BLaER1 treated with 17β-estradiol and CSF1 and Interleukin-3, amounts not matched to agents 10 nM and 100 nM (cell line): ENCODE results near the gene NELL1.

Experiments
- H3K27ac ChIP-seq, 11 experiments: shearing (Covaris generic); formaldehyde crosslinking; 2 replicates each; pipeline ENCODE4 v1.8.1; 2022
- H3K27me3 ChIP-seq, 11 experiments: shearing (Covaris generic); formaldehyde crosslinking; 2 replicates each; pipeline ENCODE4 v1.8.1; 2022
- H3K36me3 ChIP-seq, 11 experiments: shearing (Covaris generic); formaldehyde crosslinking; 2 replicates each; pipeline ENCODE4 v1.8.1; 2022
- H3K4me1 ChIP-seq, 10 experiments: shearing (Covaris generic); formaldehyde crosslinking; 2 replicates each; pipeline ENCODE4 v1.8.1; 2022
- H3K4me2 ChIP-seq, 11 experiments: shearing (Covaris generic); formaldehyde crosslinking; 2 replicates each; pipeline ENCODE4 v1.8.1; 2022
- H3K4me3 ChIP-seq, 10 experiments: shearing (Covaris generic); formaldehyde crosslinking; 2 replicates each; pipeline ENCODE4 v1.8.1; 2022
- H3K9ac ChIP-seq, 11 experiments: shearing (Covaris generic); formaldehyde crosslinking; 2 replicates each; pipeline ENCODE4 v1.8.1; 2022
- H3K9me3 ChIP-seq, 11 experiments: shearing (Covaris generic); formaldehyde crosslinking; replicated peaks in 1 of 11; 2 replicates each; pipeline ENCODE4 v1.8.1; 2022
- H4K20me1 ChIP-seq, 11 experiments: shearing (Covaris generic); formaldehyde crosslinking; 2 replicates each; pipeline ENCODE4 v1.8.1; 2022
- Cebpa-rat ChIP-seq, 11 experiments: shearing (Covaris generic); IDR thresholded peaks; 2 replicates each; pipeline ENCODE4 v1.8.1; 2022

The NELL1 gene

DNA sequence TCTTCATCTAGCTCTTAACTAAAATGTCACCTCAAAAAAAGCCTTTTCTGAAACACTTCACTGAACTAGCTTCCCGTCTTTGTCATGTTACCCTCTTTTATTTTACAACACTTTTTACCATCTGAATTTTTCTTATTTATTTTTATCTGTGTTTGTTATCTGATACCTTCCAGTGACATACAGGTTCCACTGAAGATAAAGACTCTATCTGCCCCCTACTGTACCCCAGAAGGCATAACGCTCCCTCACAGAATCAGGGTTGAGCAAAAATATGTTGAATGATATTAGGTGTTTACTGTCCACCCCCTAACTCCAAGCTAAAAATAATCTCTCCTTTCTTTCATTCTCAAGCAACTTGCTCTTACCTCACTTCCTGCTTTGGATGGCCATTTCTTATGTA lies 654.2 kb downstream of the NELL1 start:
- Histone ChIP-seq H3K4me3 (no peak overlapping the region), H3K27ac (no peak overlapping the region), H3K27me3 (no peaks in the 10 kb centered on the region), H3K9ac (no peak overlapping the region), H3K4me2 (no peak overlapping the region), H3K9me3 (peaks cover 7 to 14% (median 11%) of the 10 kb centered on the region in 11 experiments; a peak in 21 of 22 replicates), H3K4me1 (no peaks in the 10 kb centered on the region), H4K20me1 (no peaks in the 10 kb centered on the region), H3K36me3 (no peaks in the 10 kb centered on the region)
- TF ChIP-seq Cebpa-rat (IDR thresholded peaks at IDR 0.05), result no peak

DNA sequence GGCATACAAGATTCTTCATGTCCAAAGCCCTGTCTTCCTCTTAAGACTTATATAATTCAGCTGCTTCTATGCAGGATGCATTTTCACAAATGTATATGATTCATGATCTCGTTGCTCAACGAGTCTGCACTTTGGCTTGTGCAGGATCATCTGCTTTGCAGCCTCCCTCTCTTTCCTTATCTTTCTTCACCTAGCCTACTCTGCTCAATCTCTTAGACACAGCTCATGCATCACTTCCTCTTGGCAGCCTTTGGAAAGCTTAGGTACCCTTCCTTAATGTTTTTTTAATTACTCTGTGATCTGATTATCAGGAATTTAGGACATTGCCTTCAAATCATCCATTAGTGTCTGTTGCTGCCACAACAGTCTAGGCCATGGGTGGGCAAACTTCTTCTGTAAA lies 673.8 kb downstream of the NELL1 start:
- Histone ChIP-seq H3K9me3 (no peaks in the 10 kb centered on the region), H3K9ac (no peak overlapping the region), H3K4me2 (peak overlapping the region in 7 of 11 experiments; percentile 0 to 34 (median 21); a peak in 10 of 22 replicates), H3K4me1 (peaks cover 0 to 12% (median 3%) of the 10 kb centered on the region in 10 experiments; a peak in 10 of 20 replicates), H3K27me3 (no peaks in the 10 kb centered on the region), H3K4me3 (no peak overlapping the region), H3K27ac (no peak overlapping the region), H3K36me3 (no peaks in the 10 kb centered on the region), H4K20me1 (no peaks in the 10 kb centered on the region)
- no peak for TF ChIP-seq Cebpa-rat (IDR thresholded peaks at IDR 0.05)

DNA sequence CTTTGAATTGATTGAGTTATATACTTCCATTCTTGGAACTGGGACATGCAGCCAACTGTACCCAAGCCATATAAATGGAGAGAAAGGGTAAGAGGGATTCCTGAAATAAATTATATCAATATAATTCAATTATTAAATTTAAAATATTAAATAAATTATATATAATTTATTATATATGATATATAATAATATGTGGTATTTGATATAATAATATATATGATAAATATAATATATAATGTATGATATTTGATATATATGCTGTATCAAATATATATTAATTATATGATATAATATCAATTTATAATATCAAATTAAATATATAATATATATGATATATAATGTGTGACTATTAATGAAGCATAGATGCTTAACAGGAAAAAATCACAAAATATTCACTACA lies 677.0 kb downstream of the NELL1 start:
- Histone ChIP-seq H4K20me1 (no peaks in the 10 kb centered on the region), H3K4me1 (peaks cover 0 to 12% (median 3%) of the 10 kb centered on the region in 10 experiments; a peak in 10 of 20 replicates), H3K9me3 (no peaks in the 10 kb centered on the region), H3K4me2 (no peak overlapping the region), H3K4me3 (no peak overlapping the region), H3K36me3 (no peaks in the 10 kb centered on the region), H3K27ac (no peak overlapping the region), H3K27me3 (no peaks in the 10 kb centered on the region), H3K9ac (no peak overlapping the region)
- TF ChIP-seq Cebpa-rat (IDR thresholded peaks at IDR 0.05), result no peak

DNA sequence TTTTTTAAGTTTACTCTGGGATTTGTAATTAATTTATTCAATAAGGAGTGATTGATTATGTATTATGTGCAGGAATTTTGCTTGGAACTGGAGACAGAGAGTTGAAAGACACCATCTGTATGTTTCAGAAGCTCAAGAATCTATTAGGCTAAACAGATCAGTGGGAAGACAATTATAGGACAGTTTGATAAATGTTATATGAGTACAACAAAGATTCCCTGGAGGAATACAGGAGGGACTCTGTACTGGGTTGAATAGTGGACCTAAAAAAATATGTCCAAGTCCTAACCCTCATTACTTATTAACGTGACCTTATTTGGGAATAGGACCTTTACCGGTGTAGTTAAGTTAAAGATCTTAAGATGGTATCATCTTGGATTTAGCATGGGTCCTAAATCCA lies 681.2 kb downstream of the NELL1 start:
- Histone ChIP-seq H3K9me3 (no peaks in the 10 kb centered on the region), H4K20me1 (no peaks in the 10 kb centered on the region), H3K36me3 (no peaks in the 10 kb centered on the region), H3K4me3 (no peak overlapping the region), H3K4me1 (no peaks in the 10 kb centered on the region), H3K27me3 (no peaks in the 10 kb centered on the region), H3K9ac (no peak overlapping the region), H3K4me2 (no peak overlapping the region), H3K27ac (no peak overlapping the region)
- TF ChIP-seq Cebpa-rat (IDR thresholded peaks at IDR 0.05), result no peak

DNA sequence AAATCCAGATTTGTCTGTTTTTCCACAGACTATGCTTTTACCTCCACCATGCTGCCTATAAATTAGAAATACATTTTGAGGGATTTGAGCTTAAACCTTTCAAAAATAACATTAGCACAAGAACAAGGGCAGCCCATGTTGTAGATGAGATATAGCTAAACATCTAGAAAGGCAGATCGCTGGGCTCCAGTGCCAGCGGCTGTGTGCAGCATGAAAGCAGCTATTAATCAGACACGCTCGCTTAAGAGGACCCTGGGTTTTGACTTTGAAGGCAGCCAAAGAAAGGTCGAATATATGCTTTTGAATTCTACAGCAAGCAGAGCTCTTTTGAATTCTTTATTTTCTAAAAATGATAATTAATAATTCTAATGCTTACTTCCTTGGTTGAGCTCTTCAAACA lies 684.0 kb downstream of the NELL1 start:
- no peaks in the 10 kb centered on the region for H3K9me3 ChIP-seq
- no peak overlapping the region for H3K4me3 ChIP-seq
- H3K27me3 ChIP-seq, result no peaks in the 10 kb centered on the region
- H3K4me1 ChIP-seq, result no peaks in the 10 kb centered on the region
- no peak overlapping the region for H3K27ac ChIP-seq
- TF ChIP-seq Cebpa-rat (IDR thresholded peaks at IDR 0.05), result no peak
- H3K9ac ChIP-seq, result no peak overlapping the region
- no peaks in the 10 kb centered on the region for H4K20me1 ChIP-seq
- no peaks in the 10 kb centered on the region for H3K36me3 ChIP-seq
- no peak overlapping the region for H3K4me2 ChIP-seq

DNA sequence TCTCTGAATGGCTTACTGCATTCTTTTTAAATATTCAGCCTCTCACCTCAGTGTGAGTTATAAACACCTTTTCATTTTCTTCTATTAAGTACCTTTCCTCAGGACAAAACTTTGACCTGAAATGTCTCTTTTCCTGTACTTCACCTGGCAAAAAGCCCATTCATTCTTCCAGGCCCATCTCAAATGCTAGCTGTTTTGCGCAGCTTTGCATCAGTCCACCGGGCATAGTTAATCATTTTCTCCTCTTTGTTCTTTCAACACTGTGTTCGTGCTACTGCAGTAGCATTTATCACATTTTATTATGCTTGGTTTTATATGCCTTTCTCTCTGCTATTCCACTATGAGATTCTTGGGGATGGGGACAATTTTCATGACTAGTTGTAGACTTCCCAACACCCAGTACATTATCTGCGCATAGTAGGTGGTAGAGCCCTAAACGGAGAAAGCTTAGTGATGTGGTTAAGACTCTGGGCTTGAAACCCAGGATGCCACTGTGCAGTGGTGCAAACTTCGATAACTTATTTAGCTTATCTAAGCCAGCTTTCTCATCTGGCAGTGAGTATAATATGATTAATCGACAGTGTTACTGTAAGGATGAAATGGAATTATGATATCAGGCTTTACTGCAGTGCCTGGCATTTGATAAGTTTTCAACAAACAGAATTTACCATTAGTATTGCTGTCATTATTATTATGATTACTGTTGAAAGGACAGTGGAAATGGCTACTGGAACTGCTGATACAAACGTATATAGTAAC lies 695.7 kb downstream of the NELL1 start:
- H3K9me3 ChIP-seq, result no peaks in the 10 kb centered on the region
- no peaks in the 10 kb centered on the region for H3K27me3 ChIP-seq
- no peaks in the 10 kb centered on the region for H4K20me1 ChIP-seq
- H3K27ac ChIP-seq, result no peak overlapping the region
- H3K4me3 ChIP-seq, result no peak overlapping the region
- no peak overlapping the region for H3K4me2 ChIP-seq
- H3K36me3 ChIP-seq, result no peaks in the 10 kb centered on the region
- H3K4me1 ChIP-seq, result no peaks in the 10 kb centered on the region
- TF ChIP-seq Cebpa-rat (IDR thresholded peaks at IDR 0.05), result no peak
- no peak overlapping the region for H3K9ac ChIP-seq

DNA sequence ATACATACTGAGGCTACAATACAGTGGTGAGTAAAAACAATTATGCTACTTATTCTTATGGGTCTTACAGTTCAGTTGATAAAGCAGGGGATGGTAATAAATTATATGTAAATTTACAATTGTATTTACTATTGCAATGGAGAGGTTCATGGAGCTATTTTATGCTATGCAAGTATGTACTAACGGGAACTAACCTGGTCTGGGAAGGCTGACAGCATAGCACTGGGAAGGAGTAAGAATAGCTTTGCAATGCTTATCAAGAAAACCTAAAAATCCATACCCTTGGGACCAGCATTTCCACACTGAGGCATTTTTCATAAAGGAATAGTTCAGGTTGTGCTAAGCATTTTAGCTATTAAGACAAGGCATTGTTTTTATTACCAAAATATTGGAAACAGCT lies 700.6 kb downstream of the NELL1 start:
- Histone ChIP-seq H3K36me3 (no peaks in the 10 kb centered on the region), H3K4me1 (no peaks in the 10 kb centered on the region), H3K4me3 (no peak overlapping the region), H3K27me3 (no peaks in the 10 kb centered on the region), H3K9ac (no peak overlapping the region), H3K4me2 (no peak overlapping the region), H3K9me3 (no peaks in the 10 kb centered on the region), H4K20me1 (no peaks in the 10 kb centered on the region), H3K27ac (no peak overlapping the region)
- no peak for TF ChIP-seq Cebpa-rat (IDR thresholded peaks at IDR 0.05)

DNA sequence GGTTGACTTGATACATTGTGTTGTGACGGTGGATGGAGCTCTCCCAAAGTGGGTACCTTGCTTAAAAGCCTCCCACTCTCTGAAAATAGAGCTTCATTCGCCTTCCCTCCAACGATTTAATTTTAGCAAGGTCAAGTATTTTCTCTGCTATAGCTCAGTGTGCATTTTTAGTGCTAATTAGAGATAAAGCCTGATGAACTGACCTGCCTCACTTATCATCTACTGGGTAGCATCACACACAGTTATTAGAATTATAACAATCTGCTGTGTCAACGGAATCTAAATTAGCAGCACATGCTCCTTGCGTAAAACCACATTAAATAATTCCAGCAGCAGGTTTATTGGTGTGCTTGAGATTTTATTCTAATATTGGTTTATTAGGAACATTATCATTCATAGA lies 701.7 kb downstream of the NELL1 start:
- no peak overlapping the region for H3K4me2 ChIP-seq
- no peaks in the 10 kb centered on the region for H3K36me3 ChIP-seq
- H3K27ac ChIP-seq, result no peak overlapping the region
- no peak for TF ChIP-seq Cebpa-rat (IDR thresholded peaks at IDR 0.05)
- no peaks in the 10 kb centered on the region for H3K27me3 ChIP-seq
- H4K20me1 ChIP-seq, result no peaks in the 10 kb centered on the region
- H3K4me1 ChIP-seq, result no peaks in the 10 kb centered on the region
- H3K9ac ChIP-seq, result no peak overlapping the region
- H3K4me3 ChIP-seq, result no peak overlapping the region
- H3K9me3 ChIP-seq, result no peaks in the 10 kb centered on the region

DNA sequence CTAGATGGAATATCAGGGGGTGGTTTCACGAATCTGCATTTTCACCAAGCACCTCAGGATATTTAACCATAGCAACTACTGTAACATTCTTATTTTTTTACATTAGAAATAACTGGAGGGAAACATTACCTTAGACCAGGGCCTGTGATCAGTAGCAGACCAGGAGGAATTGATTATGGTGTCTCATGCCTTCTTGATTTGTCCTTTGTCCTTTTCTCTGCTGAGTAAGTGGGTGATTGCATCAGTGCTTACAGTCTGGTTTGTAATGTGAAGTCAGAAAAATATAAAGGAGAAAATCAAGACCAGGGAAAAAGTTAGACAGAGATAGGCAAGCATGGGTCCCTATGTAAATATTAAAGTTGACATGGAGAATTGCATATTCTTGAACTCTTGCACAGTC lies 703.3 kb downstream of the NELL1 start:
- no peak overlapping the region for H3K27ac ChIP-seq
- H3K4me2 ChIP-seq, result no peak overlapping the region
- H3K9me3 ChIP-seq, result no peaks in the 10 kb centered on the region
- TF ChIP-seq Cebpa-rat (IDR thresholded peaks at IDR 0.05), result no peak
- H3K36me3 ChIP-seq, result no peaks in the 10 kb centered on the region
- no peak overlapping the region for H3K4me3 ChIP-seq
- H3K4me1 ChIP-seq, result no peaks in the 10 kb centered on the region
- H4K20me1 ChIP-seq, result no peaks in the 10 kb centered on the region
- H3K27me3 ChIP-seq, result no peaks in the 10 kb centered on the region
- H3K9ac ChIP-seq, result no peak overlapping the region

DNA sequence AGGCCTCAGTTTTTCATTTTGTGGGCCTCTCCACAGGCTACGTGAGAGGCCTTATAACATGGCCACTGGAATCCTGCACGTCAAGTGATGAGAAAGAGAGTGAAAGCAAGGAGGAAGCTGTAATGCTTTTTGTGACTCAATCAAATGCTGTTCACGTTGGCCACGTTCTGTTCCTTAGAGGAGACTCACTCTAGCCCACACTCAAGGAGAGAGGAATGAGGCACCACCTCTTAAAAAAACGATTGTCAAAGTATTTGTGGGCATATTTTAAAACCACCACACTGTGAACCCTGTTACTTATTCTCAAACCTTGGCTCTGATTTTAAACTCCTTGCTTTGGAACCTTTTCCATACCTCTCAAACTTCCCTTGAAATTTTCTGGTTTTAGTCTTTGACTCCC lies 705.0 kb downstream of the NELL1 start:
- Histone ChIP-seq H3K4me2 (no peak overlapping the region), H3K27me3 (no peaks in the 10 kb centered on the region)

More for the DNA sequence above, 705.0 kb downstream of the NELL1 start:
- Histone ChIP-seq H3K4me1 (no peaks in the 10 kb centered on the region), H3K27ac (no peak overlapping the region), H3K9ac (no peak overlapping the region), H3K9me3 (no peaks in the 10 kb centered on the region), H3K4me3 (no peak overlapping the region), H3K36me3 (no peaks in the 10 kb centered on the region), H4K20me1 (no peaks in the 10 kb centered on the region)
- TF ChIP-seq Cebpa-rat (IDR thresholded peaks at IDR 0.05), result no peak
